NT2/D1 (cell line): ENCODE measurements around the gene SMYD1.

Source experiments
- YY1 ChIP-seq: IDR thresholded peaks from 2 replicates; pipeline ENCODE4 v1.6.1; 2011; ENCODE audit not compliant: insufficient read length, insufficient read depth
- ZNF274 ChIP-seq: IDR thresholded peaks from 2 replicates; pipeline ENCODE4 v1.6.1; 2011; ENCODE audit warnings: mild to moderate bottlenecking, low read depth, low read length

DNA sequence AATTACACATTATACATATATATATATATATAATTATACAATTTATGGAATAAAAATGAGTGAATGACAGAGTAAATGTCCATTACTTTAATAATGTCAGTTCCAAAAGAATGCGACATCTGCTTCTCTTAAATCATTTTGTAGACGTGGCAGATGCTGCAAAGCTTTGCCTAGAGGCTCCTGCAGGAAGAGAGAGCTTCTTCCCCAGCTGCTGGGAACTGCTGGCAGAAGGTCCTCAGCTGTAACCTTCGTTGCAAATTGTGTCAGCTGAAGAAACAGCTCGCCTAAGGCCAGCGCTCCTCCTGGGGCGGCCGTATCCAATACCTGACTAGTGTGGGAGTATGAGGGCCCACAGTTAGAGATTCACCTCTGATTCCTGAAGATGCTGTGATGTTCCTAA lies 92.9 kb downstream of the SMYD1 start:
- TF ChIP-seq YY1: no peak
- TF ChIP-seq ZNF274: no peak
